Ishikawa (cell line): ENCODE results near the gene DNALI1.

Experiments
- CEBPB ChIP-seq: IDR thresholded peaks from 2 replicates; pipeline ENCODE4 v1.6.1; 2012
- CREB1 ChIP-seq: IDR thresholded peaks from 2 replicates; pipeline ENCODE4 v1.6.1; 2012; ENCODE audit warnings: low read depth
- EGR1 ChIP-seq: IDR thresholded peaks from 2 replicates; pipeline ENCODE4 v1.6.1; 2012
- EP300 ChIP-seq: IDR thresholded peaks from 2 replicates; pipeline ENCODE4 v1.6.1; 2012; ENCODE audit warnings: borderline replicate concordance
- FOXM1 ChIP-seq: IDR thresholded peaks from 2 replicates; pipeline ENCODE4 v1.6.1; 2012; ENCODE audit warnings: low read depth, borderline replicate concordance
- MAX ChIP-seq: IDR thresholded peaks from 2 replicates; pipeline ENCODE4 v1.6.1; 2012
- RAD21 ChIP-seq: IDR thresholded peaks from 2 replicates; pipeline ENCODE4 v1.6.1; 2012; ENCODE audit warnings: low read depth
- REST ChIP-seq: IDR thresholded peaks from 2 replicates; pipeline ENCODE4 v1.6.1; 2012; ENCODE audit warnings: low read depth, mild to moderate bottlenecking
- TAF1 ChIP-seq: IDR thresholded peaks from 2 replicates; pipeline ENCODE4 v1.6.1; 2012; ENCODE audit warnings: low read depth, mild to moderate bottlenecking
- TCF12 ChIP-seq: IDR thresholded peaks from 2 replicates; pipeline ENCODE4 v1.6.1; 2012; ENCODE audit warnings: low read depth
- TEAD4 ChIP-seq: IDR thresholded peaks from 2 replicates; pipeline ENCODE4 v1.6.1; 2012
- YY1 ChIP-seq: IDR thresholded peaks from 2 replicates; pipeline ENCODE4 v1.6.1; 2012; ENCODE audit warnings: low read depth
- TF ChIP-seq, protein P1 (sequence below): IDR thresholded peaks from 2 replicates; pipeline ENCODE4 v1.6.1; 2012

DNA sequence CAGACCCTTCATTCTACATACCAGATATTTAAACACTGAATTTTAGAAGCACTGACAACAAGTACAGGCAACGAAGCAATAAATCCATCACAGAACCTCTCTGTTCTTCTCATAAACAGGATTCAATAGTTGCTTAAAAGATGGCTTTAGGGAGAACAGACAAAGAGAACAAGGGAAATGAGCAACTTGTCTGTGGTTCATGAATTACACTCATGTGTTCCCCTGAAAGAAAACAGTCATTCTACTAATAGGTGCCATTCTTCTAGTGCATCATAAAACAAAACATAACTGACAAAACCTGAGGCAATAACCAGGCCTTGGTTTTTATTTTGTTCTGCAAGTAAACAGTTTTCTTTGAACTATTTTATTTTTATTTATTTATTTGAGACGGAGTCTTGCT is 32.2 kb downstream of the DNALI1 start:
- no peak for TF ChIP-seq CREB1
- no peak for TF ChIP-seq EGR1
- TF ChIP-seq RAD21, result no peak
- no peak for TF ChIP-seq YY1
- no peak for TF ChIP-seq TCF12
- TF ChIP-seq FOXM1, result no peak
- no peak for TF ChIP-seq REST
- TF ChIP-seq MAX, result no peak
- TF ChIP-seq TEAD4, result no peak
- no peak for TF ChIP-seq TAF1
- no peak for TF ChIP-seq CEBPB
- no peak for TF ChIP-seq EP300
- TF ChIP-seq, protein P1, sequence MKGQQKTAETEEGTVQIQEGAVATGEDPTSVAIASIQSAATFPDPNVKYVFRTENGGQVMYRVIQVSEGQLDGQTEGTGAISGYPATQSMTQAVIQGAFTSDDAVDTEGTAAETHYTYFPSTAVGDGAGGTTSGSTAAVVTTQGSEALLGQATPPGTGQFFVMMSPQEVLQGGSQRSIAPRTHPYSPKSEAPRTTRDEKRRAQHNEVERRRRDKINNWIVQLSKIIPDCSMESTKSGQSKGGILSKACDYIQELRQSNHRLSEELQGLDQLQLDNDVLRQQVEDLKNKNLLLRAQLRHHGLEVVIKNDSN, result no peak
